ENCODE data around the gene DHX15. TPM values are rescaled to one million over a fixed set of nuclear protein-coding genes. Genes with fewer than 3 reads are reported as not detected.

Gene DHX15
- total and polyA plus RNA-seq, 2 of the 13 experiments (the other 11 are each of a cell fraction or from before 2014, with no cell fraction given): 92.9 to 165 TPM

DNA sequence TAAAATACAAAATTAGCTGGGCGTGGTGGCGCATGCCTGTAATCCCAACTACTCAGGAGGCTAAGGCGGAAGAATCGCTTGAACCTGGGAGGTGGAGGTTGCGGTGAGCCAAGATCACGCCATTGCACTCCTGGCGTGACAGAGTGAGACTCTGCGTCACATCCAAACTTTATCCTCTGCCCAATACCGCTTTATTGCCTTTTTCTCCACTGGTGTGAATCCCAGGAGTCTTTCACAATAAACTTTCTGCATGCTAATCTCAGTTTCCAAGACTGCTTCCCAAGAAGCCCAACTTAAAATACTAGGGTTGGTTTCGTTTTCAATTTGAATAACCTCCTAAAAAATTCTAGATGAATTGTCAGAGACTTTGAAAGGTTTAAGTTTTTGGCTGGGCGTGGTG is 27.2 kb upstream of the DHX15 start:
- DNase-seq (ENCODE audit: low spot score) (no peak), FAIRE-seq (no peak), ATAC-seq (no peak)
- H3K4me1 ChIP-seq (ENCODE audit: insufficient read depth, low read length): no peaks in the 10 kb centered on the region
- in situ Hi-C loops (cut with HindIII; ENCODE audit: extremely low pct_ligation_motif_present, low pct_unique_long_range_greater_than_20kb): no loop called here
- no peaks in the 10 kb centered on the region for H3K27me3 ChIP-seq (ENCODE audit: control insufficient read depth in 1 of 2, insufficient read depth in 2 of 2, low read length in 2 of 2)
- ChIA-PET CTCF (ENCODE audit: low intra/inter-chr PET ratio, low total read pairs) (no interaction called here), POLR2A (no interaction called here)
- no TSS peak for BruUV-seq (replicated peaks)
- no peaks in the 10 kb centered on the region for H4K20me1 ChIP-seq (ENCODE audit: insufficient read depth, low read length)
- TF ChIP-seq GLI4 (CRISPR knock-in tag; IDR thresholded peaks at IDR 0.05; ENCODE audit: borderline replicate concordance) (no peak), ZSCAN9 (CRISPR knock-in tag; IDR thresholded peaks at IDR 0.05; ENCODE audit: borderline replicate concordance) (no peak), PHF5A (CRISPR knock-in tag; IDR thresholded peaks at IDR 0.05; ENCODE audit: low read depth, unreplicated experiment) (no peak)
- TF ChIP-seq, protein P1, sequence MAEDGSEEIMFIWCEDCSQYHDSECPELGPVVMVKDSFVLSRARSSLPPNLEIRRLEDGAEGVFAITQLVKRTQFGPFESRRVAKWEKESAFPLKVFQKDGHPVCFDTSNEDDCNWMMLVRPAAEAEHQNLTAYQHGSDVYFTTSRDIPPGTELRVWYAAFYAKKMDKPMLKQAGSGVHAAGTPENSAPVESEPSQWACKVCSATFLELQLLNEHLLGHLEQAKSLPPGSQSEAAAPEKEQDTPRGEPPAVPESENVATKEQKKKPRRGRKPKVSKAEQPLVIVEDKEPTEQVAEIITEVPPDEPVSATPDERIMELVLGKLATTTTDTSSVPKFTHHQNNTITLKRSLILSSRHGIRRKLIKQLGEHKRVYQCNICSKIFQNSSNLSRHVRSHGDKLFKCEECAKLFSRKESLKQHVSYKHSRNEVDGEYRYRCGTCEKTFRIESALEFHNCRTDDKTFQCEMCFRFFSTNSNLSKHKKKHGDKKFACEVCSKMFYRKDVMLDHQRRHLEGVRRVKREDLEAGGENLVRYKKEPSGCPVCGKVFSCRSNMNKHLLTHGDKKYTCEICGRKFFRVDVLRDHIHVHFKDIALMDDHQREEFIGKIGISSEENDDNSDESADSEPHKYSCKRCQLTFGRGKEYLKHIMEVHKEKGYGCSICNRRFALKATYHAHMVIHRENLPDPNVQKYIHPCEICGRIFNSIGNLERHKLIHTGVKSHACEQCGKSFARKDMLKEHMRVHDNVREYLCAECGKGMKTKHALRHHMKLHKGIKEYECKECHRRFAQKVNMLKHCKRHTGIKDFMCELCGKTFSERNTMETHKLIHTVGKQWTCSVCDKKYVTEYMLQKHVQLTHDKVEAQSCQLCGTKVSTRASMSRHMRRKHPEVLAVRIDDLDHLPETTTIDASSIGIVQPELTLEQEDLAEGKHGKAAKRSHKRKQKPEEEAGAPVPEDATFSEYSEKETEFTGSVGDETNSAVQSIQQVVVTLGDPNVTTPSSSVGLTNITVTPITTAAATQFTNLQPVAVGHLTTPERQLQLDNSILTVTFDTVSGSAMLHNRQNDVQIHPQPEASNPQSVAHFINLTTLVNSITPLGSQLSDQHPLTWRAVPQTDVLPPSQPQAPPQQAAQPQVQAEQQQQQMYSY (CRISPR knock-in tag; IDR thresholded peaks at IDR 0.05): no peak
- no peak overlapping the region for H3K4me3 ChIP-seq (replicated peaks in 1 of 3; ENCODE audit: insufficient read depth in 1 of 3, low read depth in 2 of 3, low read length in 3 of 3)
- H3K9ac ChIP-seq (ENCODE audit: insufficient read depth, low read depth, low read length): no peak overlapping the region
- intact Hi-C loops (cut with micrococcal nuclease; ENCODE audit: unreplicated experiment): no loop called here
- H3K9me3 ChIP-seq (ENCODE audit: low read length): no peaks in the 10 kb centered on the region
- 68% methylated on average over 9 of the region's 11 CpGs for WGBS (ENCODE audit: low lambda C conversion rate)
- H3K36me3 ChIP-seq (replicated peaks in 1 of 2; ENCODE audit: control insufficient read depth in 1 of 2, insufficient read depth in 2 of 2, low read length in 2 of 2): no peaks in the 10 kb centered on the region
- H3K79me2 ChIP-seq (ENCODE audit: insufficient read depth, low read length): no peaks in the 10 kb centered on the region
- no peak overlapping the region for H2AFZ ChIP-seq (ENCODE audit: low read length)
- H3K4me2 ChIP-seq (ENCODE audit: low read depth, low read length): no peak overlapping the region
- no peak overlapping the region for H3K27ac ChIP-seq (ENCODE audit: extremely low read length, insufficient read depth, low read length)

DNA sequence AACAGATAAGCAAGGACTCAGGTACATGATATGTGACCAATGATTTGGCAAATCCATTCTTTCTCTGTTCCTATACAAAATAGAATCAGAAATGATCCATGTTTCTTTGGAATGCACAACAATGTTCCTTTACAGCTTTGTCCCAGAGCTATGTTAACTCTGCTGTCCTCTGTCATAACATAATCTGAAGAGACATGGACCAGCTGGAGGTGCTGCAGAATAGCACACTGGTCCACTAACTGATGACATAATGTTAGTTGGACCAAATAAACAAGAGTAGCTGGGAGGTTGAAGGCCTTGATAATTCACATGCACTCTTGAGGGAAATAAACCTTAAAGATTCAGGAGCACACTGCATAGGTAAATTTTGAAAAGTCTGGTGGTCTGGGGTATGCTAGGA is 23.0 kb upstream of the DHX15 start:
- Histone ChIP-seq H3K4me1 (ENCODE audit: insufficient read depth, low read length) (no peaks in the 10 kb centered on the region), H3K4me3 (replicated peaks in 1 of 3; ENCODE audit: insufficient read depth in 1 of 3, low read depth in 2 of 3, low read length in 3 of 3) (no peak overlapping the region), H2AFZ (ENCODE audit: low read length) (no peak overlapping the region), H3K27ac (ENCODE audit: extremely low read length, insufficient read depth, low read length) (no peak overlapping the region), H3K36me3 (replicated peaks in 1 of 2; ENCODE audit: control insufficient read depth in 1 of 2, insufficient read depth in 2 of 2, low read length in 2 of 2) (no peaks in the 10 kb centered on the region; a peak in 1 of 5 replicates), H3K9ac (ENCODE audit: insufficient read depth, low read depth, low read length) (no peak overlapping the region), H3K27me3 (ENCODE audit: control insufficient read depth in 1 of 2, insufficient read depth in 2 of 2, low read length in 2 of 2) (no peaks in the 10 kb centered on the region), H3K9me3 (ENCODE audit: low read length) (no peaks in the 10 kb centered on the region), H3K4me2 (ENCODE audit: low read depth, low read length) (no peak overlapping the region), H3K79me2 (ENCODE audit: insufficient read depth, low read length) (no peaks in the 10 kb centered on the region), H4K20me1 (ENCODE audit: insufficient read depth, low read length) (no peaks in the 10 kb centered on the region)
- ATAC-seq: no peak
- no peak for DNase-seq (ENCODE audit: low spot score)
- POLR2A ChIA-PET: no interaction called here
- FAIRE-seq: no peak
- BruUV-seq (replicated peaks): no TSS peak
- intact Hi-C loops (cut with micrococcal nuclease; ENCODE audit: unreplicated experiment) (no loop called here), in situ Hi-C loops (cut with HindIII; ENCODE audit: extremely low pct_ligation_motif_present, low pct_unique_long_range_greater_than_20kb) (no loop called here)
- CTCF ChIA-PET (ENCODE audit: low intra/inter-chr PET ratio, low total read pairs): no interaction called here
- TF ChIP-seq GPN1 (CRISPR knock-in tag; IDR thresholded peaks at IDR 0.05; ENCODE audit: borderline replicate concordance) (no peak), TAF15 (IDR thresholded peaks at IDR 0.05; ENCODE audit: low read depth, low read length, poor library complexity, severe bottlenecking) (no peak), ARNT (IDR thresholded peaks at IDR 0.05) (no peak), ZNF670 (CRISPR knock-in tag; IDR thresholded peaks at IDR 0.05; ENCODE audit: borderline replicate concordance) (no peak), ZNF33B (CRISPR knock-in tag; IDR thresholded peaks at IDR 0.05) (no peak), PRMT3 (CRISPR knock-in tag; IDR thresholded peaks at IDR 0.05; ENCODE audit: borderline replicate concordance, low read depth) (no peak), TBP (CRISPR knock-in tag; IDR thresholded peaks at IDR 0.05) (no peak)
- TF ChIP-seq, protein P2, sequence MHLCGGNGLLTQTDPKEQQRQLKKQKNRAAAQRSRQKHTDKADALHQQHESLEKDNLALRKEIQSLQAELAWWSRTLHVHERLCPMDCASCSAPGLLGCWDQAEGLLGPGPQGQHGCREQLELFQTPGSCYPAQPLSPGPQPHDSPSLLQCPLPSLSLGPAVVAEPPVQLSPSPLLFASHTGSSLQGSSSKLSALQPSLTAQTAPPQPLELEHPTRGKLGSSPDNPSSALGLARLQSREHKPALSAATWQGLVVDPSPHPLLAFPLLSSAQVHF (CRISPR knock-in tag; IDR thresholded peaks at IDR 0.05): no peak
- TF ChIP-seq, protein P3, sequence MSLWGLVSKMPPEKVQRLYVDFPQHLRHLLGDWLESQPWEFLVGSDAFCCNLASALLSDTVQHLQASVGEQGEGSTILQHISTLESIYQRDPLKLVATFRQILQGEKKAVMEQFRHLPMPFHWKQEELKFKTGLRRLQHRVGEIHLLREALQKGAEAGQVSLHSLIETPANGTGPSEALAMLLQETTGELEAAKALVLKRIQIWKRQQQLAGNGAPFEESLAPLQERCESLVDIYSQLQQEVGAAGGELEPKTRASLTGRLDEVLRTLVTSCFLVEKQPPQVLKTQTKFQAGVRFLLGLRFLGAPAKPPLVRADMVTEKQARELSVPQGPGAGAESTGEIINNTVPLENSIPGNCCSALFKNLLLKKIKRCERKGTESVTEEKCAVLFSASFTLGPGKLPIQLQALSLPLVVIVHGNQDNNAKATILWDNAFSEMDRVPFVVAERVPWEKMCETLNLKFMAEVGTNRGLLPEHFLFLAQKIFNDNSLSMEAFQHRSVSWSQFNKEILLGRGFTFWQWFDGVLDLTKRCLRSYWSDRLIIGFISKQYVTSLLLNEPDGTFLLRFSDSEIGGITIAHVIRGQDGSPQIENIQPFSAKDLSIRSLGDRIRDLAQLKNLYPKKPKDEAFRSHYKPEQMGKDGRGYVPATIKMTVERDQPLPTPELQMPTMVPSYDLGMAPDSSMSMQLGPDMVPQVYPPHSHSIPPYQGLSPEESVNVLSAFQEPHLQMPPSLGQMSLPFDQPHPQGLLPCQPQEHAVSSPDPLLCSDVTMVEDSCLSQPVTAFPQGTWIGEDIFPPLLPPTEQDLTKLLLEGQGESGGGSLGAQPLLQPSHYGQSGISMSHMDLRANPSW (CRISPR knock-in tag; IDR thresholded peaks at IDR 0.05; ENCODE audit: borderline replicate concordance): no peak

Measured in HepG2 (cell line).